HepG2 (cell line): ENCODE results near the gene MAPK11. TPM values are rescaled to one million over a fixed set of nuclear protein-coding genes. Genes with fewer than 3 reads are reported as not detected.

ENCODE experiments used
- CREM ChIP-seq, 2 experiments: sonication (generic) in 1 of 2; formaldehyde crosslinking in 1 of 2; IDR thresholded peaks; 2 replicates each; pipeline versions ENCODE4 v1.4.0 to v1.6.1; 2016 to 2020; ENCODE audit warnings: antibody characterized with exemption in 1 of 2, mild to moderate bottlenecking in 1 of 2, missing genetic modification reagents in 1 of 2
- FIP1L1 ChIP-seq: fragments of 200-400 bp; formaldehyde crosslinking; IDR thresholded peaks from 2 replicates; pipeline ENCODE4 v1.6.1; 2018; ENCODE audit warnings: low read depth, mild to moderate bottlenecking, low read length, moderate library complexity, borderline replicate concordance; ENCODE audit not compliant: insufficient read depth
- FOXA3 ChIP-seq: IDR thresholded peaks from 2 replicates; pipeline ENCODE4 v1.6.1; 2016; ENCODE audit warnings: missing genetic modification reagents, missing compliant biosample characterization
- GATAD2A ChIP-seq: IDR thresholded peaks from 2 replicates; pipeline ENCODE4 v1.6.1; 2016
- HOXA3 ChIP-seq: sonication (generic); formaldehyde crosslinking; IDR thresholded peaks from 2 replicates; pipeline ENCODE4 v1.5.0; 2020; ENCODE audit warnings: missing genetic modification reagents
- NR2F1 ChIP-seq, 2 experiments: fragments of 450-650 bp in 1 of 2; formaldehyde crosslinking in 1 of 2; IDR thresholded peaks; 2 replicates each; pipeline versions ENCODE4 v1.5.0 to v1.6.1; 2016 to 2020; ENCODE audit warnings: mild to moderate bottlenecking in 1 of 2, missing compliant biosample characterization in 1 of 2, missing genetic modification reagents in 1 of 2, moderate library complexity in 1 of 2
- PAF1 ChIP-seq: IDR thresholded peaks from 2 replicates; pipeline ENCODE4 v1.6.1; 2016; ENCODE audit warnings: missing genetic modification reagents, missing compliant biosample characterization
- SMARCE1 ChIP-seq: fragments of 450-650 bp; IDR thresholded peaks from 2 replicates; pipeline ENCODE4 v1.6.1; 2017; ENCODE audit warnings: borderline replicate concordance
- SRSF4 ChIP-seq: fragments of 200-400 bp; formaldehyde crosslinking; IDR thresholded peaks from one replicate; pipeline ENCODE4 v1.6.1; 2018; ENCODE audit warnings: mild to moderate bottlenecking, low read depth, low read length, moderate library complexity; ENCODE audit not compliant: poor library complexity, severe bottlenecking
- TGIF2 ChIP-seq: IDR thresholded peaks from 2 replicates; pipeline ENCODE4 v1.6.1; 2016; ENCODE audit warnings: control low read depth, missing compliant biosample characterization
- ZNF225 ChIP-seq: sonication (generic); formaldehyde crosslinking; IDR thresholded peaks from 2 replicates; pipeline ENCODE4 v1.4.0; 2020; ENCODE audit warnings: mild to moderate bottlenecking, missing genetic modification reagents
- ZNF446 ChIP-seq: sonication (generic); formaldehyde crosslinking; IDR thresholded peaks from 2 replicates; pipeline ENCODE4 v1.5.0; 2020; ENCODE audit warnings: mild to moderate bottlenecking, missing genetic modification reagents
- ZNF556 ChIP-seq: sonication (generic); formaldehyde crosslinking; IDR thresholded peaks from 2 replicates; pipeline ENCODE4 v1.4.0; 2020; ENCODE audit warnings: mild to moderate bottlenecking, missing genetic modification reagents, borderline replicate concordance
- ZNF777 ChIP-seq: sonication (generic); formaldehyde crosslinking; IDR thresholded peaks from 2 replicates; pipeline ENCODE4 v1.4.0; 2020; ENCODE audit warnings: missing genetic modification reagents
- polyA plus RNA-seq, 8 experiments: library from polyadenylated mRNA; depleted of rRNA in 3 of 8; stranded (reverse) in 7 of 8; unstranded in 1 of 8; fragments of >200 nt; fragmentation: Illumina TruSeq in 4 of 8; extraction: Trizol in 4 of 8; gene quantifications; 2 replicates each; pipeline versions ENCODE4 v1.2.1 to v1.2.3, GENCODE V29; 2011 to 2016; ENCODE audit warnings: low read depth in 4 of 8, missing spikeins in 1 of 8, mixed read lengths in 1 of 8; ENCODE audit not compliant: insufficient read depth in 1 of 8
- total RNA-seq, 5 experiments: library from RNA; depleted of rRNA; stranded (reverse); fragments of >200 nt; fragmentation: Illumina TruSeq; extraction: Trizol; gene quantifications; 2 replicates each; pipeline ENCODE4 v1.2.3, GENCODE V29; 2016; ENCODE audit warnings: low read depth in 1 of 5
- TF ChIP-seq, protein P1 (sequence below): sonication (generic); formaldehyde crosslinking; IDR thresholded peaks from 2 replicates; pipeline ENCODE4 v1.4.0; 2020; ENCODE audit warnings: missing genetic modification reagents
- TF ChIP-seq, protein P2 (sequence below): sonication (generic); formaldehyde crosslinking; IDR thresholded peaks from 2 replicates; pipeline ENCODE4 v1.4.0; 2020; ENCODE audit warnings: missing genetic modification reagents
- TF ChIP-seq, protein P3 (sequence below): sonication (generic); formaldehyde crosslinking; IDR thresholded peaks from 2 replicates; pipeline ENCODE4 v1.4.0; 2020; ENCODE audit warnings: mild to moderate bottlenecking, missing genetic modification reagents
- TF ChIP-seq, protein P4 (sequence below): IDR thresholded peaks from 2 replicates; pipeline ENCODE4 v1.6.1; 2012; ENCODE audit warnings: low read length, improper control_type of control experiment

MAPK11 gene
- total and polyA plus RNA-seq, 2 of the 13 experiments (the other 11 are each of a cell fraction or from before 2014, with no cell fraction given): 0.15 to 0.17 TPM

DNA sequence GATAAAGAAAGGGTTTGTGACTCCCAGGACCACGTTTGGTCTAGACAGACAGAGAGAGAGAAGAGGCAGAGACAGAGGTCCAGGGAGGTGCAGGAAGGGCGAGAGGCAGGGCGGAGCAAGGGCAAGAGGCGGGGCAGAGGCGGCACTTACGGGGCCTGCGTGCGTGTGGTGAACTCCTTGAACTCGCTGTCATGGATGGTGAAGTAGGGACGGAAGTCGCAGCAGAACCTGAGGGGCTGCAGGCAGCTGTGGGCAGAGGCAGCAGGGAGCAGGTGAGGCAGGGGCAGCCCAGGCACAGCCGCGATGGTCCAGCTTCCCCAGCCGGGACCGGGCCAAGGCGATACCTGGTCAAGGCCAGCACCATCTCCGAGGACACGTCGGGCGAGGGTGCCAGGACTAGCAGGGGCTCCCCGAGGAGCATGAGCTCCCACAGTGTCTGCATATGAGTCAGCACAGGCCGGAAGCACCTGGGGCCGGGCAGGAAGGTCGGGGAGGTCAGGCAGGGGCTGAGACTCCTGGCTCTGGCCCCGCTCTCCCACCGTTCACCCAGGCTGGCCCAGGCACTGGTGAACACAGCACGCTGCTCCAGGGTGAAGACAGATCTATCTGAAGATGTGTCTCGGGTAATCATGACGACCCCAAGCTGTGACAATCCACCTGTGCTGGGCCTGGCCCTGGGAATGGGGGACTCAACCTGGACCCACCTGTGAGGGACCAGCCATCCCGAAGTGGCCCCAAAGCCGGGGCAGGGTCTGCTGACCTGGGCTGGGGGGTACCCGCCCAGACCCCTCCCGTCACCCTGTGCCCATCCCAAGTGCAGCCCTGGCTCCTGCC, 44.5 kb upstream of the MAPK11 start (continued):
- TF ChIP-seq, protein P1, sequence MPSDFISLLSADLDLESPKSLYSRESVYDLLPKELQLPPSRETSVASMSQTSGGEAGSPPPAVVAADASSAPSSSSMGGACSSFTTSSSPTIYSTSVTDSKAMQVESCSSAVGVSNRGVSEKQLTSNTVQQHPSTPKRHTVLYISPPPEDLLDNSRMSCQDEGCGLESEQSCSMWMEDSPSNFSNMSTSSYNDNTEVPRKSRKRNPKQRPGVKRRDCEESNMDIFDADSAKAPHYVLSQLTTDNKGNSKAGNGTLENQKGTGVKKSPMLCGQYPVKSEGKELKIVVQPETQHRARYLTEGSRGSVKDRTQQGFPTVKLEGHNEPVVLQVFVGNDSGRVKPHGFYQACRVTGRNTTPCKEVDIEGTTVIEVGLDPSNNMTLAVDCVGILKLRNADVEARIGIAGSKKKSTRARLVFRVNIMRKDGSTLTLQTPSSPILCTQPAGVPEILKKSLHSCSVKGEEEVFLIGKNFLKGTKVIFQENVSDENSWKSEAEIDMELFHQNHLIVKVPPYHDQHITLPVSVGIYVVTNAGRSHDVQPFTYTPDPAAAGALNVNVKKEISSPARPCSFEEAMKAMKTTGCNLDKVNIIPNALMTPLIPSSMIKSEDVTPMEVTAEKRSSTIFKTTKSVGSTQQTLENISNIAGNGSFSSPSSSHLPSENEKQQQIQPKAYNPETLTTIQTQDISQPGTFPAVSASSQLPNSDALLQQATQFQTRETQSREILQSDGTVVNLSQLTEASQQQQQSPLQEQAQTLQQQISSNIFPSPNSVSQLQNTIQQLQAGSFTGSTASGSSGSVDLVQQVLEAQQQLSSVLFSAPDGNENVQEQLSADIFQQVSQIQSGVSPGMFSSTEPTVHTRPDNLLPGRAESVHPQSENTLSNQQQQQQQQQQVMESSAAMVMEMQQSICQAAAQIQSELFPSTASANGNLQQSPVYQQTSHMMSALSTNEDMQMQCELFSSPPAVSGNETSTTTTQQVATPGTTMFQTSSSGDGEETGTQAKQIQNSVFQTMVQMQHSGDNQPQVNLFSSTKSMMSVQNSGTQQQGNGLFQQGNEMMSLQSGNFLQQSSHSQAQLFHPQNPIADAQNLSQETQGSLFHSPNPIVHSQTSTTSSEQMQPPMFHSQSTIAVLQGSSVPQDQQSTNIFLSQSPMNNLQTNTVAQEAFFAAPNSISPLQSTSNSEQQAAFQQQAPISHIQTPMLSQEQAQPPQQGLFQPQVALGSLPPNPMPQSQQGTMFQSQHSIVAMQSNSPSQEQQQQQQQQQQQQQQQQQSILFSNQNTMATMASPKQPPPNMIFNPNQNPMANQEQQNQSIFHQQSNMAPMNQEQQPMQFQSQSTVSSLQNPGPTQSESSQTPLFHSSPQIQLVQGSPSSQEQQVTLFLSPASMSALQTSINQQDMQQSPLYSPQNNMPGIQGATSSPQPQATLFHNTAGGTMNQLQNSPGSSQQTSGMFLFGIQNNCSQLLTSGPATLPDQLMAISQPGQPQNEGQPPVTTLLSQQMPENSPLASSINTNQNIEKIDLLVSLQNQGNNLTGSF (CRISPR knock-in tag): no peak
- 0 out of 2 replicates have a peak, but pooled peaks have one; percentile 31 for TF ChIP-seq ZNF556 (CRISPR knock-in tag)
- TF ChIP-seq SRSF4: no peak
- TF ChIP-seq SMARCE1: no peak
- TF ChIP-seq NR2F1 (CRISPR knock-in tag; IDR thresholded peaks at IDR 0.05): peak in 1 of 2 experiments; percentile 39; a peak in 1 of 4 replicates
- TF ChIP-seq, protein P2, sequence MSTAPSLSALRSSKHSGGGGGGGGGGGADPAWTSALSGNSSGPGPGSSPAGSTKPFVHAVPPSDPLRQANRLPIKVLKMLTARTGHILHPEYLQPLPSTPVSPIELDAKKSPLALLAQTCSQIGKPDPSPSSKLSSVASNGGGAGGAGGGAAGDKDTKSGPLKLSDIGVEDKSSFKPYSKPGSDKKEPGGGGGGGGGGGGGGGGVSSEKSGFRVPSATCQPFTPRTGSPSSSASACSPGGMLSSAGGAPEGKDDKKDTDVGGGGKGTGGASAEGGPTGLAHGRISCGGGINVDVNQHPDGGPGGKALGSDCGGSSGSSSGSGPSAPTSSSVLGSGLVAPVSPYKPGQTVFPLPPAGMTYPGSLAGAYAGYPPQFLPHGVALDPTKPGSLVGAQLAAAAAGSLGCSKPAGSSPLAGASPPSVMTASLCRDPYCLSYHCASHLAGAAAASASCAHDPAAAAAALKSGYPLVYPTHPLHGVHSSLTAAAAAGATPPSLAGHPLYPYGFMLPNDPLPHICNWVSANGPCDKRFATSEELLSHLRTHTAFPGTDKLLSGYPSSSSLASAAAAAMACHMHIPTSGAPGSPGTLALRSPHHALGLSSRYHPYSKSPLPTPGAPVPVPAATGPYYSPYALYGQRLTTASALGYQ (CRISPR knock-in tag): no peak
- 0 out of 2 replicates have a peak, but pooled peaks have one; percentile 17 for TF ChIP-seq FOXA3 (CRISPR knock-in tag)
- no peak for TF ChIP-seq TGIF2
- peak; percentile 42; the same call in 1 of the 2 replicates for TF ChIP-seq ZNF777 (CRISPR knock-in tag)
- TF ChIP-seq CREM (IDR thresholded peaks at IDR 0.05): no peak
- no peak for TF ChIP-seq CREM (CRISPR knock-in tag; IDR thresholded peaks at IDR 0.05)
- TF ChIP-seq ZNF225 (CRISPR knock-in tag): no peak
- TF ChIP-seq, protein P3, sequence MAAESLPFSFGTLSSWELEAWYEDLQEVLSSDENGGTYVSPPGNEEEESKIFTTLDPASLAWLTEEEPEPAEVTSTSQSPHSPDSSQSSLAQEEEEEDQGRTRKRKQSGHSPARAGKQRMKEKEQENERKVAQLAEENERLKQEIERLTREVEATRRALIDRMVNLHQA (CRISPR knock-in tag): no peak
- no peak for TF ChIP-seq FIP1L1
- no peak for TF ChIP-seq ZNF446 (CRISPR knock-in tag)
- TF ChIP-seq PAF1: no peak
- peak; percentile 18; the same call in 1 of the 2 replicates for TF ChIP-seq HOXA3 (CRISPR knock-in tag)
- TF ChIP-seq, protein P4, sequence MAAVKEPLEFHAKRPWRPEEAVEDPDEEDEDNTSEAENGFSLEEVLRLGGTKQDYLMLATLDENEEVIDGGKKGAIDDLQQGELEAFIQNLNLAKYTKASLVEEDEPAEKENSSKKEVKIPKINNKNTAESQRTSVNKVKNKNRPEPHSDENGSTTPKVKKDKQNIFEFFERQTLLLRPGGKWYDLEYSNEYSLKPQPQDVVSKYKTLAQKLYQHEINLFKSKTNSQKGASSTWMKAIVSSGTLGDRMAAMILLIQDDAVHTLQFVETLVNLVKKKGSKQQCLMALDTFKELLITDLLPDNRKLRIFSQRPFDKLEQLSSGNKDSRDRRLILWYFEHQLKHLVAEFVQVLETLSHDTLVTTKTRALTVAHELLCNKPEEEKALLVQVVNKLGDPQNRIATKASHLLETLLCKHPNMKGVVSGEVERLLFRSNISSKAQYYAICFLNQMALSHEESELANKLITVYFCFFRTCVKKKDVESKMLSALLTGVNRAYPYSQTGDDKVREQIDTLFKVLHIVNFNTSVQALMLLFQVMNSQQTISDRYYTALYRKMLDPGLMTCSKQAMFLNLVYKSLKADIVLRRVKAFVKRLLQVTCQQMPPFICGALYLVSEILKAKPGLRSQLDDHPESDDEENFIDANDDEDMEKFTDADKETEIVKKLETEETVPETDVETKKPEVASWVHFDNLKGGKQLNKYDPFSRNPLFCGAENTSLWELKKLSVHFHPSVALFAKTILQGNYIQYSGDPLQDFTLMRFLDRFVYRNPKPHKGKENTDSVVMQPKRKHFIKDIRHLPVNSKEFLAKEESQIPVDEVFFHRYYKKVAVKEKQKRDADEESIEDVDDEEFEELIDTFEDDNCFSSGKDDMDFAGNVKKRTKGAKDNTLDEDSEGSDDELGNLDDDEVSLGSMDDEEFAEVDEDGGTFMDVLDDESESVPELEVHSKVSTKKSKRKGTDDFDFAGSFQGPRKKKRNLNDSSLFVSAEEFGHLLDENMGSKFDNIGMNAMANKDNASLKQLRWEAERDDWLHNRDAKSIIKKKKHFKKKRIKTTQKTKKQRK: no peak
- 0 out of 2 replicates have a peak, but pooled peaks have one; percentile 12 for TF ChIP-seq GATAD2A (CRISPR knock-in tag)
